Measurements from ENCODE around the gene MBOAT2.

- TF ChIP-seq CTCF (IDR thresholded peaks at IDR 0.05) (no peak), EZH2 (IDR thresholded peaks at IDR 0.05; ENCODE audit: borderline replicate concordance, insufficient read depth, low read depth, low read length, poor library complexity, severe bottlenecking) (no peak)
Observed at GRCh38 chr2:8929128-8929527, 74.4 kb downstream of the MBOAT2 start.

Data from B cell (primary cell).